HepG2 (cell line): Measurements from ENCODE around the gene RAB36. TPM values are rescaled to one million over a fixed set of nuclear protein-coding genes. Genes with fewer than 3 reads are reported as not detected.

Experiments used
- AKAP8 ChIP-seq: sonication (generic); formaldehyde crosslinking; IDR thresholded peaks from 2 replicates; pipeline ENCODE4 v1.5.1; 2020; ENCODE audit warnings: mild to moderate bottlenecking, missing genetic modification reagents
- ARID3A ChIP-seq: IDR thresholded peaks from 2 replicates; pipeline ENCODE4 v1.6.1; 2012; ENCODE audit warnings: low read depth, low read length, improper control_type of control experiment
- ARID5B ChIP-seq: IDR thresholded peaks from 2 replicates; pipeline ENCODE4 v1.4.0; 2020; ENCODE audit warnings: mild to moderate bottlenecking, missing genetic modification reagents
- ATF7 ChIP-seq, 2 experiments: fragments of 450-650 bp in 1 of 2; sonication (generic) in 1 of 2; formaldehyde crosslinking in 1 of 2; IDR thresholded peaks; 2 replicates each; pipeline versions ENCODE4 v1.4.0 to v1.6.1; 2016 to 2020; ENCODE audit warnings: antibody characterized with exemption in 1 of 2, mild to moderate bottlenecking in 1 of 2, missing genetic modification reagents in 1 of 2
- ATM ChIP-seq: fragments of 450-650 bp; IDR thresholded peaks from 2 replicates; pipeline ENCODE4 v1.7.1; 2017; ENCODE audit warnings: mild to moderate bottlenecking, borderline replicate concordance
- ELK4 ChIP-seq: sonication (generic); formaldehyde crosslinking; IDR thresholded peaks from 2 replicates; pipeline ENCODE4 v1.9.0; 2021; ENCODE audit warnings: missing genetic modification reagents, borderline replicate concordance
- HOXA7 ChIP-seq: sonication (generic); formaldehyde crosslinking; IDR thresholded peaks from 2 replicates; pipeline ENCODE4 v1.8.1; 2022; ENCODE audit warnings: mild to moderate bottlenecking, missing genetic modification reagents, moderate library complexity
- KLF13 ChIP-seq: sonication (generic); formaldehyde crosslinking; IDR thresholded peaks from 2 replicates; pipeline ENCODE4 v1.4.0; 2020; ENCODE audit warnings: mild to moderate bottlenecking, missing genetic modification reagents
- MXI1 ChIP-seq: IDR thresholded peaks from 3 replicates; pipeline ENCODE4 v1.6.1; 2012; ENCODE audit warnings: low read depth, low read length, inconsistent platforms, borderline replicate concordance
- NR2F6 ChIP-seq, 2 experiments: IDR thresholded peaks; 2 replicates each; pipeline ENCODE4 v1.6.1; 2016; ENCODE audit warnings: antibody characterized with exemption in 1 of 2, mild to moderate bottlenecking in 1 of 2
- PHB2 ChIP-seq: fragments of 450-650 bp; IDR thresholded peaks from 2 replicates; pipeline ENCODE4 v1.6.1; 2018; ENCODE audit not compliant: partially characterized antibody
- RCOR2 ChIP-seq: IDR thresholded peaks from 2 replicates; pipeline ENCODE4 v1.6.1; 2016; ENCODE audit warnings: missing biosample characterization, missing genetic modification reagents
- RXRA ChIP-seq: sonication (generic); formaldehyde crosslinking; IDR thresholded peaks from 2 replicates; pipeline ENCODE4 v1.5.1; 2020; ENCODE audit warnings: missing genetic modification reagents
- ZBTB7A ChIP-seq: sonication (generic); formaldehyde crosslinking; IDR thresholded peaks from 2 replicates; pipeline ENCODE4 v1.8.0; 2022; ENCODE audit warnings: mild to moderate bottlenecking, missing genetic modification reagents
- ZHX2 ChIP-seq, 2 experiments: sonication (generic) in 1 of 2; formaldehyde crosslinking in 1 of 2; IDR thresholded peaks; 2 replicates each; pipeline versions ENCODE4 v1.6.1 to v1.9.0; 2014 to 2022; ENCODE audit warnings: antibody characterized with exemption in 1 of 2, borderline replicate concordance in 1 of 2, inconsistent platforms in 1 of 2, low read depth in 1 of 2, missing genetic modification reagents in 1 of 2
- ZNF292 ChIP-seq: sonication (generic); formaldehyde crosslinking; IDR thresholded peaks from 2 replicates; pipeline ENCODE4 v1.8.1; 2022; ENCODE audit warnings: mild to moderate bottlenecking, low read depth, missing genetic modification reagents, borderline replicate concordance
- ZNF3 ChIP-seq: IDR thresholded peaks from 2 replicates; pipeline ENCODE4 v1.7.0; 2017; ENCODE audit warnings: inconsistent platforms
- ZNF34 ChIP-seq: sonication (generic); formaldehyde crosslinking; IDR thresholded peaks from 2 replicates; pipeline ENCODE4 v1.4.0; 2020; ENCODE audit warnings: mild to moderate bottlenecking, missing genetic modification reagents, borderline replicate concordance
- polyA plus RNA-seq, 8 experiments: library from polyadenylated mRNA; depleted of rRNA in 3 of 8; stranded (reverse) in 7 of 8; unstranded in 1 of 8; fragments of >200 nt; fragmentation: Illumina TruSeq in 4 of 8; extraction: Trizol in 4 of 8; gene quantifications; 2 replicates each; pipeline versions ENCODE4 v1.2.1 to v1.2.3, GENCODE V29; 2011 to 2016; ENCODE audit warnings: low read depth in 4 of 8, missing spikeins in 1 of 8, mixed read lengths in 1 of 8; ENCODE audit not compliant: insufficient read depth in 1 of 8
- total RNA-seq, 5 experiments: library from RNA; depleted of rRNA; stranded (reverse); fragments of >200 nt; fragmentation: Illumina TruSeq; extraction: Trizol; gene quantifications; 2 replicates each; pipeline ENCODE4 v1.2.3, GENCODE V29; 2016; ENCODE audit warnings: low read depth in 1 of 5

The RAB36 gene
- total and polyA plus RNA-seq, 2 of the 13 experiments (the other 11 are each of a cell fraction or from before 2014, with no cell fraction given), result 0.24 to 0.86 TPM

- TF ChIP-seq ZHX2 (IDR thresholded peaks at IDR 0.05; ENCODE audit: low read depth), result no peak
- no peak for TF ChIP-seq ZHX2 (CRISPR knock-in tag; IDR thresholded peaks at IDR 0.05; ENCODE audit: borderline replicate concordance)
- no peak for TF ChIP-seq ATF7 (IDR thresholded peaks at IDR 0.05)
- no peak for TF ChIP-seq ATF7 (CRISPR knock-in tag; IDR thresholded peaks at IDR 0.05)
- 0 out of 2 replicates have a peak, but pooled peaks have one; percentile 58 for TF ChIP-seq ZNF292 (CRISPR knock-in tag)
- no peak for TF ChIP-seq HOXA7
- TF ChIP-seq MXI1, result no peak
- no peak for TF ChIP-seq KLF13 (CRISPR knock-in tag)
- no peak for TF ChIP-seq ELK4
- TF ChIP-seq ATM, result no peak
- no peak for TF ChIP-seq PHB2
- TF ChIP-seq RCOR2 (CRISPR knock-in tag), result no peak
- TF ChIP-seq ZNF3 (CRISPR knock-in tag), result no peak
- no peak for TF ChIP-seq ZNF34 (CRISPR knock-in tag)
- TF ChIP-seq ARID3A, result no peak
- no peak for TF ChIP-seq ZBTB7A (CRISPR knock-in tag)
- TF ChIP-seq RXRA (CRISPR knock-in tag), result 0 out of 2 replicates have a peak, but pooled peaks have one; percentile 23
- no peak for TF ChIP-seq ARID5B (CRISPR knock-in tag)
- no peak for TF ChIP-seq AKAP8 (CRISPR knock-in tag)
- TF ChIP-seq NR2F6 (IDR thresholded peaks at IDR 0.05), result peak; percentile 87
- peak; percentile 78 for TF ChIP-seq NR2F6 (CRISPR knock-in tag; IDR thresholded peaks at IDR 0.05)
These were observed 16.3 kb downstream of the RAB36 start (continued) for GRCh38 chr22:23161574-23161973.
